Stomach (tissue), 9 donors: ENCODE results near the gene NAT16. TPM values are rescaled to one million over a fixed set of nuclear protein-coding genes. Genes with fewer than 3 reads are reported as not detected.

Source experiments
- DNase-seq, 2 donors: peaks; one replicate each; pipeline versions ENCODE4 v3.0.0 to v3.0.0-alpha.2; 2013 to 2019
- H3K27ac ChIP-seq, 5 donors: fragments of 200-600 bp in 4 of 5; sonication (generic) in 4 of 5; one replicate each; pipeline ENCODE4 v1.5.1; 2013 to 2019; ENCODE audit warnings: mild to moderate bottlenecking in 1 of 5, moderate library complexity in 1 of 5
- H3K27me3 ChIP-seq, 3 donors: fragments of 200-600 bp; sonication (generic); one replicate each; pipeline ENCODE4 v1.5.1; 2017 to 2019; ENCODE audit warnings: mixed run types in 1 of 3
- H3K36me3 ChIP-seq, 4 donors: fragments of 200-600 bp; sonication (generic); 1 replicate in 3 of 4; 2 replicates in 1 of 4; pipeline ENCODE4 v1.5.1; 2016 to 2019
- H3K4me1 ChIP-seq, 4 donors: fragments of 200-600 bp; sonication (generic); one replicate each; pipeline ENCODE4 v1.5.1; 2016 to 2019
- H3K4me3 ChIP-seq, 4 donors: fragments of 200-600 bp; sonication (generic) in 3 of 4; one replicate each; pipeline ENCODE4 v1.5.1; 2016 to 2019; ENCODE audit warnings: mild to moderate bottlenecking in 1 of 4
- H3K9me3 ChIP-seq, 4 donors: fragments of 200-600 bp; sonication (generic); one replicate each; pipeline ENCODE4 v1.5.1; 2016 to 2019
- CTCF ChIP-seq, 7 experiments: fragments of 450-650 bp in 4 of 7; fragments of 200-600 bp in 3 of 7; sonication (generic) in 3 of 7; IDR thresholded peaks; one replicate each; pipeline ENCODE4 v1.5.1; 2016 to 2019; ENCODE audit warnings: antibody characterized with exemption in 7 of 7, control low read depth in 2 of 7, mild to moderate bottlenecking in 1 of 7
- EP300 ChIP-seq: sonication (generic); formaldehyde crosslinking; IDR thresholded peaks from one replicate; pipeline ENCODE4 v1.6.1; 2017; ENCODE audit warnings: antibody characterized with exemption
- POLR2A ChIP-seq, 4 donors: fragments of 450-650 bp; IDR thresholded peaks; one replicate each; pipeline ENCODE4 v1.6.1; 2016; ENCODE audit warnings: antibody characterized with exemption in 4 of 4, control low read depth in 2 of 4, mild to moderate bottlenecking in 1 of 4, moderate library complexity in 1 of 4
- POLR2AphosphoS5 ChIP-seq, 3 donors: sonication (generic); formaldehyde crosslinking; IDR thresholded peaks; one replicate each; pipeline ENCODE4 v1.6.1; 2016; ENCODE audit warnings: antibody characterized with exemption in 3 of 3
- WGBS, 5 donors: extraction: QIAGEN DNeasy Blood & Tissue Kit in 3 of 5; methylation state at CpG; one replicate each; pipeline versions ENCODE4 v1.1.5 to v1.1.7; 2013 to 2018; 5-methylcytosine and 5-hydroxymethylcytosine counted together
- intact Hi-C: fragments of 100-400 bp; cut with DNase I; formaldehyde crosslinking; loops from one replicate; pipeline ENCODE4 v1.15.1; 2023; ENCODE audit warnings: low total_unique reads
- polyA plus RNA-seq, 3 donors: library from polyadenylated mRNA; stranded (reverse); fragments of 200-250 nt; gene quantifications; one replicate each; pipeline ENCODE4 v1.2.3, GENCODE V29; 2013
- total RNA-seq, 5 donors: library from RNA; depleted of rRNA; stranded (reverse); fragments of >200 nt; gene quantifications; one replicate each; pipeline versions ENCODE4 v1.1.0 to v1.2.3, GENCODE V29; 2014 to 2016
- donor health status: healthy with polysubstance abuse.
- donor health status: Bipolar disorder and iron deficiency.
- donor health status: healthy.

Gene NAT16
- total and polyA plus RNA-seq, 8 donors: 0.05 TPM; not detected in 7

GRCh38 chr7:101169110-101169837 is 10.8 kb downstream of the NAT16 start:
- TF ChIP-seq CTCF (IDR thresholded peaks at IDR 0.05): no peak
- no peak for TF ChIP-seq EP300
- TF ChIP-seq POLR2AphosphoS5 (IDR thresholded peaks at IDR 0.05): no peak
- TF ChIP-seq POLR2A (IDR thresholded peaks at IDR 0.05): no peak
- WGBS, 5 donors: 0 to 4% (median 2%) methylated on average over 18 of the region's 18 CpGs
- H3K4me1 ChIP-seq: peaks cover 39 to 75% (median 64%) of the 10 kb centered on the region in 4 donors
- H3K9me3 ChIP-seq: no peaks in the 10 kb centered on the region
- no peaks in the 10 kb centered on the region for H3K36me3 ChIP-seq
- H3K4me3 ChIP-seq: no peak overlapping the region
- intact Hi-C loops: no loop called here
- no peak overlapping the region for H3K27ac ChIP-seq
- H3K27me3 ChIP-seq: peaks cover 49 to 100% (median 100%) of the 10 kb centered on the region in 3 donors
- DNase-seq: no peak

- H3K4me1 ChIP-seq: peaks cover 40 to 75% (median 64%) of the 10 kb centered on the region in 4 donors
- WGBS, 5 donors: 3 to 7% (median 4%) methylated on average over 5 to 6 of the region's 6 CpGs
- TF ChIP-seq POLR2AphosphoS5 (IDR thresholded peaks at IDR 0.05): no peak
- no peak for TF ChIP-seq POLR2A (IDR thresholded peaks at IDR 0.05)
- no peak for TF ChIP-seq CTCF (IDR thresholded peaks at IDR 0.05)
- no peak for TF ChIP-seq EP300
- no peaks in the 10 kb centered on the region for H3K9me3 ChIP-seq
- intact Hi-C loops: no loop called here
- no peaks in the 10 kb centered on the region for H3K36me3 ChIP-seq
- H3K4me3 ChIP-seq: no peak overlapping the region
- H3K27me3 ChIP-seq: peaks cover 53 to 100% (median 100%) of the 10 kb centered on the region in 3 donors
- H3K27ac ChIP-seq: no peak overlapping the region
- no peak for DNase-seq
Measured at GRCh38 chr7:101168412-101169049, 11.6 kb downstream of the NAT16 start.

GRCh38 chr7:101167645-101168411 is 12.3 kb downstream of the NAT16 start:
- no peaks in the 10 kb centered on the region for H3K9me3 ChIP-seq
- peaks cover 55 to 100% (median 100%) of the 10 kb centered on the region in 3 donors for H3K27me3 ChIP-seq
- no peak for DNase-seq
- no peaks in the 10 kb centered on the region for H3K36me3 ChIP-seq
- H3K4me1 ChIP-seq: peaks cover 41 to 75% (median 64%) of the 10 kb centered on the region in 4 donors
- WGBS, 5 donors: 5 to 8% (median 7%) methylated on average over 12 of the region's 12 CpGs
- no peak for TF ChIP-seq POLR2A (IDR thresholded peaks at IDR 0.05)
- intact Hi-C loops: no loop called here
- no peak overlapping the region for H3K4me3 ChIP-seq
- H3K27ac ChIP-seq: no peak overlapping the region

- intact Hi-C loops: no loop called here
- 1 to 4% (median 3%) methylated on average over 18 to 19 of the region's 19 CpGs for WGBS, 5 donors
- Histone ChIP-seq H3K27ac (no peak overlapping the region), H3K9me3 (no peaks in the 10 kb centered on the region), H3K36me3 (no peaks in the 10 kb centered on the region), H3K27me3 (peaks cover 47 to 100% (median 100%) of the 10 kb centered on the region in 3 donors), H3K4me3 (no peak overlapping the region), H3K4me1 (peaks cover 39 to 75% (median 64%) of the 10 kb centered on the region in 4 donors)
- TF ChIP-seq POLR2A (IDR thresholded peaks at IDR 0.05): no peak
- TF ChIP-seq CTCF (IDR thresholded peaks at IDR 0.05): no peak
- TF ChIP-seq POLR2AphosphoS5 (IDR thresholded peaks at IDR 0.05): no peak
- no peak for TF ChIP-seq EP300
- no peak for DNase-seq
Measured at GRCh38 chr7:101166909-101167644, 13.0 kb downstream of the NAT16 start.
